IMR-90 (cell line): ENCODE measurements around the gene NPIPB12. TPM values are rescaled to one million over a fixed set of nuclear protein-coding genes. Genes with fewer than 3 reads are reported as not detected.
"Not testable (repeated sequence)": the region's sequence is repeated elsewhere in the genome, so short reads cannot be mapped to it uniquely, and the experiment has no call there.

Source experiments
- ATAC-seq: fragments of 200-7000 bp; cut with Tn5 transposase; 2 replicates; pipeline ENCODE4 v1.9.1; 2020; ENCODE audit warnings: low read depth, mild to moderate bottlenecking, moderate library complexity
- BruUV-seq: library from RNA; stranded (reverse); fragments of 400-500 nt; replicated peaks from 2 replicates; lab custom pipeline; 2021; lab: Mats Ljungman, UMichigan
- CTCF ChIA-PET: fragments of 300-600 bp; formaldehyde crosslinking; extraction: SDS; loops from one replicate; lab custom pipeline; 2021; ENCODE audit warnings: antibody characterized with exemption; lab: Yijun Ruan, JAX
- POLR2A ChIA-PET: fragments of 300-600 bp; sonication (Branson Sonifier 250); formaldehyde crosslinking; loops from one replicate; lab custom pipeline; 2022; ENCODE audit warnings: antibody characterized with exemption; ENCODE audit not compliant: unreplicated experiment; lab: Charles Lee
- DNase-seq: peaks from one replicate; pipeline ENCODE4 v3.0.0; 2013
- H2AFZ ChIP-seq: replicated peaks from 2 replicates; pipeline ENCODE3; 2013; ENCODE audit warnings: low read length, mild to moderate bottlenecking; ENCODE audit not compliant: poor library complexity
- H2AK5ac ChIP-seq: 2 replicates; pipeline ENCODE4 v1.6.1; 2013; ENCODE audit warnings: low read depth, low read length, inconsistent platforms
- H2AK9ac ChIP-seq: replicated peaks from 2 replicates; pipeline ENCODE3; 2013; ENCODE audit warnings: mild to moderate bottlenecking, low read depth, low read length, moderate library complexity; ENCODE audit not compliant: poor library complexity
- H2BK120ac ChIP-seq: 2 replicates; pipeline ENCODE4 v1.6.1; 2013; ENCODE audit warnings: low read depth, low read length, inconsistent platforms
- H2BK15ac ChIP-seq: 3 replicates; pipeline ENCODE4 v1.6.1; 2013; ENCODE audit warnings: low read depth, low read length, inconsistent platforms
- H2BK20ac ChIP-seq: 2 replicates; pipeline ENCODE4 v1.6.1; 2013; ENCODE audit warnings: low read depth, mild to moderate bottlenecking, inconsistent platforms, low read length, moderate library complexity
- H2BK5ac ChIP-seq: 2 replicates; pipeline ENCODE4 v1.6.1; 2013; ENCODE audit warnings: mild to moderate bottlenecking, low read depth, low read length, inconsistent platforms; ENCODE audit not compliant: poor library complexity, severe bottlenecking
- H3K14ac ChIP-seq: replicated peaks from 2 replicates; pipeline ENCODE4 v1.6.1; 2013; ENCODE audit warnings: low read depth, low read length, inconsistent platforms
- H3K18ac ChIP-seq: 2 replicates; pipeline ENCODE4 v1.6.1; 2013; ENCODE audit warnings: low read depth, low read length, control low read depth
- H3K23ac ChIP-seq: 2 replicates; pipeline ENCODE4 v1.6.1; 2013; ENCODE audit warnings: low read depth, low read length, inconsistent platforms
- H3K27ac ChIP-seq: 2 replicates; pipeline ENCODE4 v1.5.1; 2013; ENCODE audit warnings: mild to moderate bottlenecking, control low read depth, low read length; ENCODE audit not compliant: insufficient read depth
- H3K27me3 ChIP-seq: 2 replicates; pipeline ENCODE4 v1.6.1; 2013; ENCODE audit warnings: low read length; ENCODE audit not compliant: control insufficient read depth, insufficient read depth
- H3K36me3 ChIP-seq: 2 replicates; pipeline ENCODE4 v1.6.1; 2013; ENCODE audit warnings: low read length, mixed read lengths; ENCODE audit not compliant: control insufficient read depth, insufficient read depth
- H3K4ac ChIP-seq: 2 replicates; pipeline ENCODE4 v1.6.1; 2013; ENCODE audit warnings: low read depth, low read length, inconsistent platforms
- H3K4me1 ChIP-seq: 2 replicates; pipeline ENCODE4 v1.6.1; 2013; ENCODE audit warnings: low read length, mixed read lengths; ENCODE audit not compliant: control insufficient read depth, insufficient read depth
- H3K4me2 ChIP-seq: 2 replicates; pipeline ENCODE4 v1.6.1; 2013; ENCODE audit warnings: low read depth, mild to moderate bottlenecking, control low read depth, low read length, moderate library complexity
- H3K4me3 ChIP-seq: 2 replicates; pipeline ENCODE4 v1.5.1; 2013; ENCODE audit warnings: low read depth, mild to moderate bottlenecking, control low read depth, low read length, moderate library complexity; ENCODE audit not compliant: insufficient read depth
- H3K56ac ChIP-seq: 2 replicates; pipeline ENCODE4 v1.6.1; 2013; ENCODE audit warnings: low read length, inconsistent platforms; ENCODE audit not compliant: insufficient read depth; ENCODE audit errors: extremely low read depth
- H3K79me1 ChIP-seq, 2 experiments: 2 replicates each; pipeline ENCODE4 v1.6.1; 2013; ENCODE audit warnings: low read length in 2 of 2, inconsistent platforms in 1 of 2, low read depth in 1 of 2
- H3K9ac ChIP-seq: 2 replicates; pipeline ENCODE4 v1.6.1; 2013; ENCODE audit warnings: low read depth, low read length, control low read depth
- H3K9me1 ChIP-seq: 2 replicates; pipeline ENCODE4 v1.6.1; 2013; ENCODE audit warnings: low read length, inconsistent platforms; ENCODE audit not compliant: insufficient read depth
- H3K9me3 ChIP-seq: 2 replicates; pipeline ENCODE4 v1.6.1; 2013; ENCODE audit warnings: low read length; ENCODE audit not compliant: control insufficient read depth, insufficient read depth
- H4K20me1 ChIP-seq: 2 replicates; pipeline ENCODE4 v1.6.1; 2013; ENCODE audit warnings: low read length, inconsistent platforms; ENCODE audit not compliant: insufficient read depth
- H4K5ac ChIP-seq: 2 replicates; pipeline ENCODE4 v1.6.1; 2013; ENCODE audit warnings: mild to moderate bottlenecking, low read depth, low read length, control low read depth
- H4K8ac ChIP-seq, 2 experiments: 2 replicates each; pipeline ENCODE4 v1.6.1; 2013; ENCODE audit warnings: low read depth in 2 of 2, low read length in 2 of 2, control low read depth in 1 of 2, inconsistent platforms in 1 of 2
- H4K91ac ChIP-seq: 2 replicates; pipeline ENCODE4 v1.6.1; 2013; ENCODE audit warnings: low read depth, low read length, inconsistent platforms; ENCODE audit not compliant: insufficient read depth
- WGBS, 2 experiments: methylation state at CpG; one replicate each; pipeline versions ENCODE4 v1.1.5 to v1.1.7; 2013; ENCODE audit warnings: missing lambda C conversion rate in 2 of 2; ENCODE audit not compliant: insufficient read length in 1 of 2; ENCODE audit errors: extremely low coverage in 2 of 2; 5-methylcytosine and 5-hydroxymethylcytosine counted together
- dilution Hi-C: fragments of 300-500 bp; cut with HindIII; formaldehyde crosslinking; loops from one replicate; pipeline ENCODE4 v1.14.3; 2018; ENCODE audit warnings: low sequenced_read_pairs; ENCODE audit not compliant: unreplicated experiment
- in situ Hi-C: fragments of 300-500 bp; cut with MboI; formaldehyde crosslinking; loops from 3 replicates; pipeline ENCODE4 v1.14.3; 2019; ENCODE audit warnings: low sequenced_read_pairs, inconsistent platforms, mixed read lengths
- intact Hi-C: fragments of 100-400 bp; cut with micrococcal nuclease; formaldehyde crosslinking; loops from 2 replicates; pipeline ENCODE4 v1.10.0; 2022
- polyA plus RNA-seq, 3 experiments: library from polyadenylated mRNA; depleted of rRNA; stranded (reverse); fragments of >200 nt; gene quantifications; 2 replicates each; pipeline ENCODE4 v1.2.3, GENCODE V29; 2012; ENCODE audit warnings: low replicate concordance in 1 of 3
- total RNA-seq: library from RNA; depleted of rRNA; stranded (reverse); fragments of >200 nt; gene quantifications from 2 replicates; pipeline ENCODE4 v1.2.3, GENCODE V29; 2012

Gene NPIPB12
- total and polyA plus RNA-seq, 2 of the 4 experiments (the other 2 are of a cell fraction), result 3.9 to 18.0 TPM

DNA sequence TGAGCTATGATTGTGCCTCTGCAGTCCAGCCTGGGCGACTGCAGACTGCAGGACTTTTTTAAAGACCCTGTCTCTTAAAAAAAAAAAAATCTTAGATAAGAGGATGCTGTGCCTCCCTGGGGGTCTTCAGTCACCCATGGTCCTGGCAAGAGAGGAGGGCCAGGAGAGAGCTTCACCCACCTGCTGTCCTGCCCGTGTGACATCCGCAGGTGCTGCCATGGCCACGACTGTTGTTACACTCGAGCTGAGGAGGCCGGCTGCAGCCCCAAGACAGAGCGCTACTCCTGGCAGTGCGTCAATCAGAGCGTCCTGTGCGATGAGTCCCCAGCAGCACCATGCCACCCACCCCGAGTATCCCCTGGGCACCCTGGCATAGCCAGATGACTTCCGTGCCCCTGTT lies 23.9 kb downstream of the NPIPB12 start:
- H3K9me3 ChIP-seq, in situ Hi-C loops, BruUV-seq, H3K27me3 ChIP-seq, H2BK15ac ChIP-seq, H3K4me3 ChIP-seq, H3K9me1 ChIP-seq, H3K36me3 ChIP-seq, H3K18ac ChIP-seq, H4K20me1 ChIP-seq, CTCF ChIA-PET, dilution Hi-C loops, H3K4ac ChIP-seq, H3K23ac ChIP-seq, H2BK20ac ChIP-seq, H3K14ac ChIP-seq, ATAC-seq, H3K27ac ChIP-seq, intact Hi-C loops, H2AFZ ChIP-seq, H3K79me1 ChIP-seq, H2AK9ac ChIP-seq, POLR2A ChIA-PET, H4K8ac ChIP-seq, H2AK5ac ChIP-seq, H3K4me2 ChIP-seq, H3K4me1 ChIP-seq, H2BK5ac ChIP-seq, H3K9ac ChIP-seq, H2BK120ac ChIP-seq, H3K56ac ChIP-seq, H4K5ac ChIP-seq, H4K91ac ChIP-seq, DNase-seq: not testable (repeated sequence)
- WGBS, 2 experiments, result no CpG with 5 or more reads among the region's 12 CpGs

DNA sequence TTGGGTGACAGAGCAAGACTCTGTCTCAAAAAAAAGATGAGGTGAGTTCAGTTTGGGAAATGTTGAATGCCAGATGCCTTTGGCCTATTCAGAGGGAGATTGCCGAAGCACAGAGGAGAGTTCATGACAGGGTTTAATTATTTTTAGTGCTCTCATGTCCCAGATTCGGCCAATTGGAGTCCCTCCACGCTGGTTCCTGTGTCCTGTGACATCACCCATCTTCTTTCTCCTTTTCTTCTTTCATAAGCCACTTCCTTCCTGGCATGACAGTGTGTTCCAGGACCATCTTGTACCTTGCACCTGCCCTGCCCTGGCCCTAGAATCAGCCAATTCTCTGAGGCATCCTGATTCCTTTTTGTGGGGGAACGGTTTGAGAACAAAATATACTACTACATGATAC lies 34.1 kb downstream of the NPIPB12 start:
- H3K23ac ChIP-seq, intact Hi-C loops, H4K5ac ChIP-seq, H2BK5ac ChIP-seq, H2AFZ ChIP-seq, POLR2A ChIA-PET, H2AK5ac ChIP-seq, H3K4ac ChIP-seq, H3K9me1 ChIP-seq, BruUV-seq, H3K4me1 ChIP-seq, DNase-seq, H2AK9ac ChIP-seq, H4K8ac ChIP-seq, H4K20me1 ChIP-seq, H4K91ac ChIP-seq, H3K9ac ChIP-seq, H3K14ac ChIP-seq, H2BK20ac ChIP-seq, H3K18ac ChIP-seq, H2BK120ac ChIP-seq, H3K9me3 ChIP-seq, H3K36me3 ChIP-seq, H2BK15ac ChIP-seq, dilution Hi-C loops, H3K27me3 ChIP-seq, ATAC-seq, in situ Hi-C loops, H3K4me2 ChIP-seq, CTCF ChIA-PET, H3K4me3 ChIP-seq, H3K79me1 ChIP-seq, H3K56ac ChIP-seq, H3K27ac ChIP-seq: not testable (repeated sequence)
- WGBS, 2 experiments, result no CpG with 5 or more reads among the region's 4 CpGs
